H1 (cell line): ENCODE data around the gene PJA1. TPM values are rescaled to one million over a fixed set of nuclear protein-coding genes. Genes with fewer than 3 reads are reported as not detected.

ENCODE experiments used
- CTCF ChIA-PET: fragments of 300-600 bp; sonication (Branson Sonifier 250); formaldehyde crosslinking; loops from one replicate; lab custom pipeline; 2021; ENCODE audit not compliant: partially characterized antibody; lab: Charles Lee
- POLR2A ChIA-PET: fragments of 300-600 bp; sonication (Branson Sonifier 250); formaldehyde crosslinking; loops from one replicate; lab custom pipeline; 2021; ENCODE audit warnings: inconsistent platforms; ENCODE audit not compliant: partially characterized antibody; lab: Charles Lee
- DNase-seq, 2 experiments: peaks; one replicate each; pipeline versions ENCODE4 v3.0.0 to v3.0.0-alpha.2; 2010 to 2022; ENCODE audit warnings: low spot score in 2 of 2, low read depth in 1 of 2, mixed read lengths in 1 of 2
- FAIRE-seq: peaks from 2 replicates; lab custom pipeline; 2011; peaks lifted over from hg19 to GRCh38; lab: Jason Lieb, UNC
- H2AFZ ChIP-seq: 2 replicates; pipeline ENCODE4 v1.8.1; 2012; ENCODE audit warnings: low read length, inconsistent platforms
- H2AK5ac ChIP-seq: 2 replicates; pipeline ENCODE4 v1.6.1; 2013; ENCODE audit warnings: low read depth, low read length
- H2BK120ac ChIP-seq: replicated peaks from 2 replicates; pipeline ENCODE3; 2013; ENCODE audit warnings: low read depth, low read length, inconsistent platforms
- H2BK12ac ChIP-seq: 2 replicates; pipeline ENCODE4 v1.6.1; 2013; ENCODE audit warnings: low read depth, low read length
- H2BK15ac ChIP-seq: 2 replicates; pipeline ENCODE4 v1.6.1; 2013; ENCODE audit warnings: low read length
- H2BK20ac ChIP-seq: 2 replicates; pipeline ENCODE4 v1.6.1; 2013; ENCODE audit warnings: low read length
- H2BK5ac ChIP-seq: 2 replicates; pipeline ENCODE4 v1.6.1; 2013; ENCODE audit warnings: low read depth, low read length
- H3K14ac ChIP-seq: 2 replicates; pipeline ENCODE4 v1.6.1; 2013; ENCODE audit warnings: inconsistent platforms; ENCODE audit not compliant: insufficient read length
- H3K18ac ChIP-seq: 2 replicates; pipeline ENCODE4 v1.6.1; 2013; ENCODE audit warnings: low read length; ENCODE audit errors: extremely low read depth
- H3K23ac ChIP-seq: 2 replicates; pipeline ENCODE4 v1.6.1; 2013; ENCODE audit warnings: inconsistent platforms; ENCODE audit not compliant: insufficient read length
- H3K23me2 ChIP-seq: 2 replicates; pipeline ENCODE4 v1.6.1; 2013; ENCODE audit warnings: low read depth, low read length
- H3K27ac ChIP-seq: 2 replicates; pipeline ENCODE4 v1.6.1; 2011; ENCODE audit warnings: low read depth, low read length, inconsistent platforms
- H3K27me3 ChIP-seq, 4 experiments: replicated peaks in 1 of 4; 1 replicate in 1 of 4; 2 replicates in 3 of 4; pipeline versions ENCODE4 v1.6.1 to v1.8.1; 2011 to 2013; ENCODE audit warnings: low read length in 3 of 4, mild to moderate bottlenecking in 3 of 4, inconsistent platforms in 2 of 4, mixed read lengths in 2 of 4, moderate library complexity in 1 of 4; ENCODE audit not compliant: control insufficient read depth in 3 of 4, insufficient read depth in 3 of 4; ENCODE audit errors: extremely low read depth in 1 of 4
- H3K36me3 ChIP-seq, 4 experiments: 2 replicates each; pipeline versions ENCODE4 v1.6.1 to v1.8.1; 2011 to 2013; ENCODE audit warnings: mild to moderate bottlenecking in 4 of 4, low read length in 3 of 4, moderate library complexity in 2 of 4, control low read depth in 1 of 4, inconsistent platforms in 1 of 4; ENCODE audit not compliant: insufficient read depth in 4 of 4, control insufficient read depth in 2 of 4
- H3K4ac ChIP-seq: replicated peaks from 2 replicates; pipeline ENCODE3; 2013; ENCODE audit warnings: low read length, low read depth, mixed read lengths, inconsistent platforms; ENCODE audit not compliant: insufficient read length
- H3K4me1 ChIP-seq, 4 experiments: replicated peaks in 1 of 4; 1 replicate in 1 of 4; 2 replicates in 3 of 4; pipeline versions ENCODE4 v1.6.1 to v1.8.1; 2011 to 2013; ENCODE audit warnings: low read length in 3 of 4, inconsistent platforms in 2 of 4, mixed read lengths in 1 of 4; ENCODE audit not compliant: insufficient read depth in 4 of 4, control insufficient read depth in 3 of 4
- H3K4me2 ChIP-seq, 2 experiments: 2 replicates each; pipeline versions ENCODE4 v1.6.1 to v1.8.1; 2011 to 2013; ENCODE audit warnings: low read depth in 2 of 2, low read length in 2 of 2, control low read depth in 1 of 2, inconsistent platforms in 1 of 2, mild to moderate bottlenecking in 1 of 2; ENCODE audit not compliant: insufficient read depth in 1 of 2
- H3K4me3 ChIP-seq, 4 experiments: fragments of 200-600, 300-600 bp in 1 of 4; sonication (generic), shearing (Covaris generic), sonication (Bioruptor Twin) in 1 of 4; 2 replicates each; pipeline versions ENCODE4 v1.5.1 to v1.8.1; 2011 to 2016; ENCODE audit warnings: low read length in 4 of 4, low read depth in 3 of 4, control low read depth in 2 of 4, inconsistent platforms in 2 of 4, mild to moderate bottlenecking in 2 of 4, mixed read lengths in 1 of 4, moderate library complexity in 1 of 4; ENCODE audit not compliant: insufficient read depth in 2 of 4; ENCODE audit errors: extremely low read depth in 1 of 4
- H3K56ac ChIP-seq: replicated peaks from 2 replicates; pipeline ENCODE3; 2013; ENCODE audit warnings: low read depth, mild to moderate bottlenecking, mixed read lengths, low read length, inconsistent platforms; ENCODE audit not compliant: insufficient read length
- H3K79me1 ChIP-seq: 2 replicates; pipeline ENCODE4 v1.6.1; 2013; ENCODE audit warnings: low read depth, low read length, control low read depth
- H3K79me2 ChIP-seq, 2 experiments: 2 replicates each; pipeline versions ENCODE4 v1.6.1 to v1.8.1; 2012 to 2013; ENCODE audit warnings: low read length in 2 of 2, mild to moderate bottlenecking in 2 of 2, inconsistent platforms in 1 of 2; ENCODE audit not compliant: insufficient read depth in 2 of 2, control insufficient read depth in 1 of 2
- H3K9ac ChIP-seq, 4 experiments: replicated peaks in 1 of 4; 1 replicate in 1 of 4; 2 replicates in 3 of 4; pipeline versions ENCODE4 v1.6.1 to v1.8.1; 2011 to 2013; ENCODE audit warnings: low read depth in 3 of 4, low read length in 3 of 4, control low read depth in 2 of 4, mild to moderate bottlenecking in 2 of 4, moderate library complexity in 2 of 4, inconsistent platforms in 1 of 4; ENCODE audit errors: extremely low read depth in 1 of 4
- H3K9me3 ChIP-seq, 2 experiments: 2 replicates each; pipeline versions ENCODE4 v1.6.1 to v1.8.1; 2012 to 2013; ENCODE audit warnings: mild to moderate bottlenecking in 2 of 2, moderate library complexity in 2 of 2, control low read depth in 1 of 2, inconsistent platforms in 1 of 2, low read depth in 1 of 2, low read length in 1 of 2, mixed read lengths in 1 of 2; ENCODE audit not compliant: insufficient read depth in 2 of 2
- H4K20me1 ChIP-seq, 2 experiments: replicated peaks in 1 of 2; 2 replicates each; pipeline versions ENCODE3 to v1.8.1; 2011 to 2013; ENCODE audit warnings: inconsistent platforms in 2 of 2, low read length in 2 of 2, mild to moderate bottlenecking in 1 of 2; ENCODE audit not compliant: insufficient read depth in 2 of 2, control insufficient read depth in 1 of 2
- H4K5ac ChIP-seq: 2 replicates; pipeline ENCODE4 v1.6.1; 2013; ENCODE audit warnings: low read length, low read depth, mixed read lengths, inconsistent platforms; ENCODE audit not compliant: insufficient read length
- H4K8ac ChIP-seq: 2 replicates; pipeline ENCODE4 v1.8.0; 2013; ENCODE audit warnings: mild to moderate bottlenecking, moderate library complexity, low read length, inconsistent platforms; ENCODE audit not compliant: insufficient read depth; ENCODE audit errors: extremely low read depth
- H4K91ac ChIP-seq: replicated peaks from 2 replicates; pipeline ENCODE3; 2013; ENCODE audit warnings: low read length, mixed read lengths, inconsistent platforms; ENCODE audit not compliant: insufficient read length
- CREB1 ChIP-seq: IDR thresholded peaks from 2 replicates; pipeline ENCODE4 v1.6.1; 2012; ENCODE audit warnings: inconsistent platforms
- HDAC2 ChIP-seq, 2 experiments: fragments of 300-600 bp in 1 of 2; sonication (generic) in 1 of 2; IDR thresholded peaks; 2 replicates each; pipeline ENCODE4 v1.6.1; 2011 to 2012; ENCODE audit warnings: low read depth in 2 of 2, low read length in 2 of 2, mild to moderate bottlenecking in 2 of 2, moderate library complexity in 2 of 2, borderline replicate concordance in 1 of 2, inconsistent platforms in 1 of 2
- HDAC6 ChIP-seq: IDR thresholded peaks from one replicate; pipeline ENCODE4 v1.7.1; 2012; ENCODE audit warnings: low read depth, mild to moderate bottlenecking, inconsistent platforms, low read length, moderate library complexity
- SIX5 ChIP-seq: IDR thresholded peaks from 2 replicates; pipeline ENCODE4 v1.6.1; 2011; ENCODE audit warnings: mild to moderate bottlenecking, low read depth, low read length
- WGBS, 2 experiments: shearing (Covaris generic) in 1 of 2; methylation state at CpG; one replicate each; pipeline versions ENCODE4 v1.1.6 to v1.1.7; 2013 to 2015; ENCODE audit warnings: low lambda C conversion rate in 2 of 2, mixed read lengths in 2 of 2, inconsistent platforms in 1 of 2, low coverage in 1 of 2, missing lambda C conversion rate in 1 of 2; ENCODE audit not compliant: insufficient replicate concordance in 2 of 2, insufficient coverage in 1 of 2, insufficient read length in 1 of 2; ENCODE audit errors: extremely low coverage in 1 of 2, missing lambda C conversion rate in 1 of 2; 5-methylcytosine and 5-hydroxymethylcytosine counted together
- polyA plus RNA-seq, 7 experiments: library from polyadenylated mRNA; depleted of rRNA in 3 of 7; stranded (reverse) in 5 of 7; unstranded in 2 of 7; fragments of >200 nt in 5 of 7; fragments of 200-250 nt in 2 of 7; gene quantifications; 1 replicate in 5 of 7; 2 replicates in 1 of 7; 4 replicates in 1 of 7; pipeline versions ENCODE4 v1.2.1 to v1.2.3, GENCODE V29; 2011 to 2013; ENCODE audit warnings: missing spikeins in 2 of 7, mixed read lengths in 2 of 7
- total RNA-seq: library from RNA; stranded (reverse); fragmentation: NEBNext Ultra II Directional; extraction: Animal tissue kit (Norgen Biotek cat#: 25700); gene quantifications from 2 replicates; pipeline ENCODE4 v1.2.1, GENCODE V29; 2021

PJA1 gene
- total and polyA plus RNA-seq, 2 of the 8 experiments (the other 6 are each of a cell fraction or from before 2014, with no cell fraction given) = 25.7 to 37.0 TPM

GRCh38 chrX:69154051-69154450, 11.2 kb downstream of the PJA1 start:
- 100% methylated on average over 3 of the region's 6 CpGs; no CpG with 5 or more reads in 1 of the 2 experiments for WGBS, 2 experiments
- TF ChIP-seq SIX5 (no peak), HDAC2 (IDR thresholded peaks at IDR 0.05; ENCODE audit: borderline replicate concordance in 1 of 2, low read depth in 2 of 2, low read length in 2 of 2) (no peak), HDAC6 (no peak), CREB1 (no peak)

More at GRCh38 chrX:69154051-69154450, 11.2 kb downstream of the PJA1 start:
- Histone ChIP-seq H2BK120ac (no peak overlapping the region), H3K4me1 (peaks cover 4 to 21% (median 17%) of the 10 kb centered on the region in 4 experiments; a peak in 6 of 7 replicates), H3K14ac (no peak overlapping the region), H2BK12ac (no peak overlapping the region), H4K5ac (no peak overlapping the region), H2BK5ac (no peak overlapping the region), H2AFZ (no peak overlapping the region), H3K18ac (peak overlapping the region; percentile 24; the same call in 1 of the 2 replicates), H3K9ac (no peak overlapping the region), H3K56ac (no peak overlapping the region), H2BK15ac (no peak overlapping the region), H3K9me3 (no peaks in the 10 kb centered on the region), H3K4ac (no peak overlapping the region), H3K4me3 (no peak overlapping the region), H3K36me3 (no peaks in the 10 kb centered on the region), H4K8ac (no peak overlapping the region), H4K91ac (no peak overlapping the region), H3K79me1 (no peaks in the 10 kb centered on the region), H3K23ac (no peak overlapping the region), H2AK5ac (no peak overlapping the region), H3K4me2 (no peak overlapping the region), H3K23me2 (peaks cover 1% of the 10 kb centered on the region; the same call in 1 of the 2 replicates), H3K79me2 (no peaks in the 10 kb centered on the region), H3K27ac (no peak overlapping the region), H3K27me3 (no peaks in the 10 kb centered on the region), H4K20me1 (no peaks in the 10 kb centered on the region), H2BK20ac (no peak overlapping the region)
- CTCF ChIA-PET = interaction anchor here (1.1 to 2.0 kb wide), 4 partner anchors 14 to 24 kb away, joined by 3 to 8 read pairs (median 5); no protein-coding TSS in a partner anchor
- FAIRE-seq (peak; percentile 36), DNase-seq (no peak)
- POLR2A ChIA-PET = interaction anchor here (0.8 to 1.6 kb wide), 2 partner anchors 14 to 16 kb away, joined by 3 to 5 read pairs; no protein-coding TSS in a partner anchor
